Mononuclear cell (primary cell): ENCODE results near the gene PSMG4. TPM values are rescaled to one million over a fixed set of nuclear protein-coding genes. Genes with fewer than 3 reads are reported as not detected.

Source experiments
- H3K27me3 ChIP-seq: 2 replicates; pipeline ENCODE4 v1.6.0; 2011; ENCODE audit warnings: low read length, control low read depth; ENCODE audit not compliant: insufficient read depth
- H3K4me1 ChIP-seq: 2 replicates; pipeline ENCODE4 v1.5.1; 2011; ENCODE audit warnings: mild to moderate bottlenecking, low read length, control low read depth; ENCODE audit not compliant: insufficient read depth
- H3K4me3 ChIP-seq: 2 replicates; pipeline ENCODE4 v1.5.1; 2011; ENCODE audit warnings: mild to moderate bottlenecking, low read length, moderate library complexity
- H3K9me3 ChIP-seq: 2 replicates; pipeline ENCODE4 v1.5.1; 2011; ENCODE audit warnings: low read depth, mild to moderate bottlenecking, control low read depth, low read length
- total RNA-seq: library from RNA; depleted of rRNA; stranded (reverse); fragments of >200 nt; gene quantifications from one replicate; pipeline ENCODE4 v1.2.3, GENCODE V29; 2012

Gene PSMG4
- total RNA-seq, 1 donor, result 11.8 TPM

DNA sequence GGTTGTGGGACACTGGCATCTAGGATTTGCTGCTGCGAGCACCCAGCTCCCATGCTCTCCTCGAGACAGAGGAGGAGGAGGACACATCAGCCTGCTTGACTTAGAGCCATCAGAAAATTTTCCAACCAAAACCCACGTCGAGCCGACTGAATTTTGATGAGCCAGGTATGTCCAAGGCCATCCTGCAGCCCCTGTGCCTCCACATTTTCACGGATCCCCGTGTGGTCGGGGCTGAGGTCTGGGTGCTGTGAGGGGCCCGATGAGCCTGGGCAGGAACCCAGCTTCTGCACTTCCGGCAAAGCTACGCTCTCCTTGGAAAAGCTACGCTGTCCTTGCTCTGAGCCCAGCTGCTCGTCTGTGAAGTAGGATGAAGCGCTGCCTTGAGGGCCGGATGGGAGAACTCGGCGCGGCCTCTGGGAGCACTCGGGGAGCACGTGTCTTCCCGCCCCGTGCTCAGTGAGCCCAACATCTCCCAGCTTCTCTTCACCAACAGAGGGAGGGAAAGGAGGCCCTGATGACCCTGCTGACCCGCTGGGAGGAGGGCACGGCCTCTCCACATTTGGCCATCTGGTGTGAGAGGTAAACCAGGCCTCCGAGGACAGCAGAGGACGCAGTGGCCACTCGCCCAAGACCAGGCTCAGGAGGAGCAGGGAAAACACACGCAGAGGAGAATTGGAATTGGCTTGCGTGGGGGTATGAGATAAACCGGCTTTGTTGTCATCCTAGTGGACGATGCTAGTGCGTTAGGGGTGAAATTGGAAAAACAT is 33.9 kb downstream of the PSMG4 start:
- H3K27me3 ChIP-seq, result no peaks in the 10 kb centered on the region
- no peak overlapping the region for H3K4me3 ChIP-seq
- H3K4me1 ChIP-seq, result no peaks in the 10 kb centered on the region
- H3K9me3 ChIP-seq, result no peaks in the 10 kb centered on the region

DNA sequence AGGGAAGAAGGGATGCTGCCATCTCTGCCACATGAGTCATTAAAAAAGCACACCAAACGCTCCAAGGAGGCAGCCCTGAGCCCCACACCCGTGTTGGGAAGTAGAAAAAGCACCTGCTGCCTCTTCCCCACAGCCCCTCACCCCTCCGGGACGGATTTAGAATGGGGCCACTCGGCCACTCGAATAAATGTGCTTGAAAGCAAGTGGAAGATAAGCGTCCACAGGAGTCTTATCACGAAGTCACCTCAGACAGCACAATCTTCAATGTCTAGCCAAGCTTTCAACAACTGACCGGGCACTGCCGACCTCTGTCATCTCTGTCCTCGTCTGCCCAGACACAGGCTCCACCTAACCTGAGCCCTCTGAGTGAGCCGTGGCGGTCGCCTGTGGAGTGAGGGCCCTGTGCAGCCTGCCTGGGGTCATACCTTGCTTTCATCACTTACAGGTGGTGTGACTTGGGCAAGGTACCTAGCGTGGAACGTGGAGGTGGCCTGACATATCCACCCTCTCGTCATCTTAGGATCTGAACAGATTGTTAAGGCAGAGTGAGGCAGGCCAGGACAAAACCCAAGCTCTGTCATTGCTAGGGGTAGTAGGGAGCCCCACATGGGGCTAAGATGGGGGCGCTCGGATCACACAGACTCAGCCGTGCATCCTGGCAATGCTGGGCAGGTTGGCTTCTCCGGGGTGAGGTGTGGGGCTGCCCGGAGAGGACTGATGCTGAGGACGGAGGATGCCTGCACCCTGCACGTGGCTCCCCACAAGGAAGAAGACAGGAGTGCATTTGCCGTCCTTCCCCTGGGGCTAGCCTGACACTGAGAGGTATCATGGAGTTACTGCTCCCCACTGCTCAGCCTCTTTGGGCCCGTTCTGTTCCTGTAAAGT is 34.8 kb downstream of the PSMG4 start:
- Histone ChIP-seq H3K27me3 (no peaks in the 10 kb centered on the region), H3K9me3 (no peaks in the 10 kb centered on the region), H3K4me3 (no peak overlapping the region), H3K4me1 (no peaks in the 10 kb centered on the region)

DNA sequence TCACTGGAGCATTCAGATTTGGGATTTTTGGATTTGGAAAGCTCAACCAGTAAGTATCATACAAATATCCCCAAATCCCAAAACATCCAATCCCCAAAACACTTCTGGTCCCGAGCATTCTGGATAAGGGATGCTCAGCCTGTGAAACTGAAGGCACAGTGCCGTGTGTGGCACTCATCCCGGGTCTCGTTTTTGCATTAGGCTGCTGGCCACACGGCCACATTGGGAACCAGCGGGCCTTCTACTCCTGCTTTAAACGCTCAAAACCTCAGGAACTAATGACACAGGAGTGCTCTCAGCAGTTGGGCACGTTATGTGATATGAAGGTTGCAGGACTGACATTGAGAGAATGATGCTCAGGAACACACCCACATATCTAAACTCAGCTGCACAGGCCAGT is 35.6 kb downstream of the PSMG4 start:
- no peak overlapping the region for H3K4me3 ChIP-seq
- H3K27me3 ChIP-seq, result no peaks in the 10 kb centered on the region
- no peaks in the 10 kb centered on the region for H3K9me3 ChIP-seq
- no peaks in the 10 kb centered on the region for H3K4me1 ChIP-seq

DNA sequence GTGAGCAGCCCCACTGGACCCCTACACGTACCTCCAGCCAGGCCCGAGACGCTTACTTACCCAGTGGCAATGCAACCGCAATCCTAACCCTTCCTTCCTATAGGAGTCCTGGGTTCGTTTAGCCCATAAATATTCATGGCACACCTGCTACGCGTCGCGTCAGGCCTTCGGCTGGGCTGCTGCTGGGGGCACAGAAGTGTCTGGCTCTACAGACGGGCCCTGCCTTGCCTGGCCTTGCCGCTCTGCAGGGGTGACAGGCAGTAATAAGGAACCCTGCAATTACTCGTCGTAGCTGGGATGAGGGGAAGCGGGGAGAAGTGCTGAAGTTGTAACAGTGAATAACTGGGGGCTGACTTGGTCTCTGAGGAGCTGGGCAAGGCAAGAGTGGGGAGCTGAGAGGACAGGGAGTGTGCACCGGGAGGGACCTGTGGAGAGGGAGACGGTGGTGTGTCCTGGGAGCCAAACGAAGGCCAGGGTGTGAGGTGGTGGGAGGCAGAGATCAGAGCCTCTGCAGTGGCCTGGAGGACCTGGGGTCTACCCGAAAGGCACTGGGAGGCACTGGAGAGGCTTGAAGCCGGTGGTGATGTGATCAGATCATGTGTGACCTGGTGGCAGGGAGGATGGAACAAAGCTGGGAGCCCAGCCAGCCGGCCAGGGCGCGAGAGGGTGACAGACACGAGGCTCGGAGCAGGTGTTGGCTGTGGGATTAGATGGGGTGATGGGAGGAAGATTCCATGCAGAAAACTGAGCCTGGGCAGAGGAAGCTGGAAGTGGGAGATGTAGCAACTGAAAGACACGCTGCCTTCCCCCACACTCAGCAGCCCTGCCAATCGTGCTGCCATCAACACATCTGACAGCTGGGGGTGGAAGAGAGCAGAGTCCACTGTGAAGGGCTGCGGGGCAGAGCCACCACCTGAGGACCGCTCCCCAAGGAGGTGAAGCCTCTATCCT is 36.4 kb downstream of the PSMG4 start:
- no peaks in the 10 kb centered on the region for H3K4me1 ChIP-seq
- no peaks in the 10 kb centered on the region for H3K9me3 ChIP-seq
- H3K27me3 ChIP-seq, result no peaks in the 10 kb centered on the region
- H3K4me3 ChIP-seq, result no peak overlapping the region

DNA sequence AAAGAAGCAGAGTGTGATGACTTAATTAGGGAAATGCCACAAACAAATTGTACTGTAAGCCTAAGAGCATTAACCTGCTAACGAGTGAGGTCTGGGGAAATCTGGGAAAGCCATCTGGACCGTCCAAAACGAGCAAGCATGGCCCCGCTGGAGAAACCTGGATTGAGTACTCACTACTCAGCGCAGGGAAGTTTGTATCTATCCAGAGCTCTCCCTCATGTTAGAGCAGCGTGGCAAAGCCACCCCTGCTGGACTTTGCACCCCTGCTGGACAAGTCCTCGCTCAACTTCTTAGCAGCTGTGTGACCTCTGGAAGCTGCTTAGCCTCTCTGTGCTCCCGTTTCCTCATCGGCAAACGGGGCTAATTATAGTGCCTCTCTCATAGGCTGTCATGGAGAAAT is 37.3 kb downstream of the PSMG4 start:
- H3K27me3 ChIP-seq, result no peaks in the 10 kb centered on the region
- H3K9me3 ChIP-seq, result no peaks in the 10 kb centered on the region
- H3K4me1 ChIP-seq, result no peaks in the 10 kb centered on the region
- H3K4me3 ChIP-seq, result no peak overlapping the region

DNA sequence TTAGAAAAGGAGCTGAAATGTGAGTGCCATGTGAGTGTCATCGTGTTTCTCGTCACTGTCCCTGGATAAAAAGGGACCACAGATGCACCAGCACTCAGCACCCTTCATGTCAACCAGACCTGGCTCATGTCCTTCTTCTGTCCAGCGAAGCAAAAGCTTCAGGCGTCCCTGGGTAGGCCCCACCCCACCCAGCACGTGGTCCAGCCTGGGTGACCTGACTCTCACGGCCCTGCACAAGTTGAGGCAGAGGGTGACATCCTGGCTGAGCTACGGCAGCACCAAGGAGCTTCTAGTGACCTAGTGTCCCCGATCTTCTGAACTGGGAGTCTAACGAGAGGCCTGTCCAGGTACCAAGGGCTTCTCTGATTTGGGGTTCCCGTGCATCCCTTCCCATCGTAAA is 37.8 kb downstream of the PSMG4 start:
- Histone ChIP-seq H3K9me3 (no peaks in the 10 kb centered on the region), H3K27me3 (no peaks in the 10 kb centered on the region)

DNA sequence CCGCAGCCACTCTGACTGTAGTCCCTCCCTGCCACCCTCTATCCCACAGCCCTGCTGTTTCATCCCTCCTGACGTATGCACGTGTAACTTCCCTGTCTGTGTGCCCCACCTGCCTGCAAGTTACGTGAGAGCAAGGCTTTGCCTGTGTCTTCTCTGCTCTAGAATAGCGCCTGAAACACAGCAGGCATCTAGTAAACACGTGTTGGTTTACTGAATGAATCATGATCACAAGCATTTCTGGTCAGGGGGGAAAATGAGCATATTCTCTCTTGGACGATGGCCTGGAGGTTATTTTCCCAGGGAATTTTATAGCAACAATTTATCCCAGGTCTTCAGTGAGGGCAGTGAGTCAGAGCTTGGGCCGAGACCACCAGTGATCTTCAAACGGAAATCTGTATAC is 38.3 kb downstream of the PSMG4 start:
- Histone ChIP-seq H3K4me1 (no peaks in the 10 kb centered on the region), H3K27me3 (no peaks in the 10 kb centered on the region), H3K4me3 (no peak overlapping the region), H3K9me3 (no peaks in the 10 kb centered on the region)

More for the DNA sequence above, 37.8 kb downstream of the PSMG4 start:
- no peak overlapping the region for H3K4me3 ChIP-seq
- no peaks in the 10 kb centered on the region for H3K4me1 ChIP-seq

DNA sequence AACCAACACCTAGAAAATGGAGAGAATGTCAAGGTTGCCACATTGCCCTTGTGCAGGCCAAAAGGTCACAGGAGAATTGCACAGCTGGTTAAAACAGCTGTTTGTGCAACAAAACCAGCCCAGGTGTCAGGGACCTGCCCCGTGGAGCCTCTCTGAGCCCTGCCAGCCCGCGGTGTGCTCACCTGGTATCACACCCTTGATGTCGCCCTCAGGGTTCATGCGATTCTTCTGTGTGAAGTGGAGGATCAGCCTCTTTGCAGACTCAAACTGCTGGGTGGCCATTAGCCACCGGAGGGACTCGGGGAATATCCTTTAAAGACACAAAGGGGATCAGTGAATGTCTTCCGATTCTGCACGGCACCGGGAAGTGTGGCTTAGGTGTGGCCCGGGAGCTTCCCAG is 39.2 kb downstream of the PSMG4 start:
- Histone ChIP-seq H3K9me3 (no peaks in the 10 kb centered on the region), H3K4me1 (no peaks in the 10 kb centered on the region), H3K27me3 (no peaks in the 10 kb centered on the region), H3K4me3 (no peak overlapping the region)

DNA sequence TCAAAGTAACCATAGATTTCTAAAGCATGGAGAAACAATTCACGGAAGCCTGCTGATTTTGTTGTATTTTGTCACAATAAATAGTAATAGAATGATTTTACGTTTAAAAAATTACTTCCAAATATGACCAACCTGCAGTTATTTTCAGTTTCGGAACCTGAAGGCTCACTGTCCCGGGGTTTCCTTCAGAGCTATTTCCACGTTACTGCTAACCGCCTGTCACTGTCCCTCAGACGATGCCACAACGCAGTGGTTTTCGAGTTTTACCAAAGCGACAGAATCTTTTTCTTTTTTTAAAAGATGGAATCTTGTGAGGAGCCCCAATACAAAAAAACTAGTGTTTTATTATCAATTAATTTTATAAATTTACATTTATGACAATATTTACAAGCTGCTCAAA is 40.5 kb downstream of the PSMG4 start:
- Histone ChIP-seq H3K27me3 (no peaks in the 10 kb centered on the region), H3K9me3 (no peaks in the 10 kb centered on the region), H3K4me1 (no peaks in the 10 kb centered on the region), H3K4me3 (no peak overlapping the region)

DNA sequence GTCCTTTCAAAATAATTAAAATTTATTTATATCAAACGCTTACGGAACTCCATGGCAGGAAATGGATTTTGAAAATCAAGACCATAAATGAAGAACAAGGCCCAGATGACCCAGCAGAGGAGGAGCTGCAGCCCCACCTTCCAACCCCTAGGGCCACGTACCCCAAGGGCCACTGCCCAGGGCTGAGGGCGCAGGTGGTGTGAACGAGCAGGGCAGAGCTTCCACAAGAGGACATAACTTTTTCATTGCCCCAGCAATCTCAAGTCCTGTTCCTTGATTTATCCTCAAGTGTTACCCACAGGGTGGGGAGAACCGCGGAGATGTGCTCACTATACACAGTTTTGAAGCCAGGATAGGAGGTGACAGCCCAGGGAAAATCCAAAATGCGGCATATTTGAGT is 42.8 kb downstream of the PSMG4 start:
- Histone ChIP-seq H3K9me3 (no peaks in the 10 kb centered on the region), H3K4me3 (no peak overlapping the region), H3K27me3 (no peaks in the 10 kb centered on the region), H3K4me1 (no peaks in the 10 kb centered on the region)

DNA sequence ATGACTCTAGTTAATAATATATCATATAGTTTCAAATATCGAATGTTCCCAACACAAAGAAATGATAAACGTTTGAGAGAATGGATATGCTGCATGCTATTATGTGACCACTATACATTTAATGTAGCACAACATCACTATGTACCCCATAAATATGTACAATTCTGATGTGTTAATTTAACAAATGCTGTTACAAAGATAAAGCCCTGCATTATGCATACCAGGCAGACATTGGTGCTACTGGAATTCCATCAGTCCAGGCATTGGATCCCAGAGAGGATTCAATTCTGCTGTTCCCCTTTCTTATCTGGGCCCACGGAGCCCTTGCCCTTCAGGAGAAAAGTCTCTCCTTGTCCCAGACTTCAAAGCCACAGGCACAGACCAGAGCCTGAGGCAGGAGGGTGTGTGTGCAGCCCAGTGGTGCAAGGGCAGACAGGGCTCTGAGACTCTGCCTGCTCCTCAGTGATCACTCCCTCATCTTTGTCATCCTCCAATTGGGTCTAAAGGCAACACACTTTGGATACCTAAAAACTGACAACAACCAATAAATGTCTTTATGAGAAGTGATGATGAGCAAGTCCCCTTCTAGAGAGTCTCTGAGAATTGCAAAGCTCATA is 45.2 kb downstream of the PSMG4 start:
- no peak overlapping the region for H3K4me3 ChIP-seq
- H3K27me3 ChIP-seq, result no peaks in the 10 kb centered on the region
- H3K4me1 ChIP-seq, result no peaks in the 10 kb centered on the region
- H3K9me3 ChIP-seq, result no peaks in the 10 kb centered on the region

DNA sequence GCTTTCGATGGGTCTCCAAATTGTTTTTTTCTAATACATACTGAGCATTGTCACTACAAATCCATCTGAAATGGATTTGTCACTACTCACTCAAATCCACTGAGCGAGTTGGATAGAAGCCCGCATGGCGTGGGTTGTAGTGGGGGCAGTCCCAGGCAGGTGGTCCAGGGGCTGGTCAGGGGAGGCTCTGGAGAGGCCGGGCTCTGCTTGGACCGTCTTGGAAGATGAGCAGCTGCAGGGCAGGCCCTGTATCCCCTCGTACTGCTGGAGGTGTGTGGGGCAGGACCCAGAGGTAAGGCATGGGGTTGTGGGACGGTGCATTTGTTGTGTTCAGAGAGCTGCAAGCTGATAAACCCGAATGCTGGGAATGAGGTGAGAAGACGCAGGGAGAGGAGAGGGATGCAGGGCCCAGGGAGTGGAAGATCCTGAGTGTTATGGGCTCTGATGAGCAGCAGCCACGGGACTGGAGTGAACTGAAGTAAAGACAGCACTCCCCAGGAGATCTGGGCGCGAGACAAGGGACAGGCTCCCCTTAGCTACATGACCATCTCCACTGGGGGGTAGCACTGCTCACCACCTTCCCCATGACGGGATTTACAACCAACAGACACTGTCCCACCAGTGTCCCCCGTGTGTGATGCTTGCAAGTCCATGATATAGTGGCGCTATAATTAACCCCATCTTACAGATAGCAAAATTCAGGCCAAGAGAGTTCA is 45.9 kb downstream of the PSMG4 start:
- Histone ChIP-seq H3K4me3 (no peak overlapping the region), H3K27me3 (no peaks in the 10 kb centered on the region), H3K9me3 (no peaks in the 10 kb centered on the region), H3K4me1 (no peaks in the 10 kb centered on the region)

DNA sequence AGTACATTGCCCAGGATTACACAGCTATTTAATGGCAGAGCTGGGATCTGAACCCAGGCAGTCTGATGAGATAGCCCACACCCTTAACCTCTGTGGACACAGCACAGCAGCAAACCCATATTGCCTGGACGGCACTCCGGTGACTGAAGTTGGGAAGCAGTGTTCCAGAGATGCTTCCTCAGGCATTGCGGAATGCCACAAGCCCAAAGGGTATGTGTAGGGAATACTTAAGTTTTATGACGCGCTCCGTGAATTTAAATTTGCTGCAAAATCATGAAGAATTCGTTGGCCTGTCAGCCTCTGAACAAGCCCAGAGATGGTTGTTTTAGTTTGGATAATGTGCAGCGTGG is 46.4 kb downstream of the PSMG4 start:
- Histone ChIP-seq H3K4me3 (no peak overlapping the region), H3K4me1 (no peaks in the 10 kb centered on the region), H3K9me3 (no peaks in the 10 kb centered on the region)

DNA sequence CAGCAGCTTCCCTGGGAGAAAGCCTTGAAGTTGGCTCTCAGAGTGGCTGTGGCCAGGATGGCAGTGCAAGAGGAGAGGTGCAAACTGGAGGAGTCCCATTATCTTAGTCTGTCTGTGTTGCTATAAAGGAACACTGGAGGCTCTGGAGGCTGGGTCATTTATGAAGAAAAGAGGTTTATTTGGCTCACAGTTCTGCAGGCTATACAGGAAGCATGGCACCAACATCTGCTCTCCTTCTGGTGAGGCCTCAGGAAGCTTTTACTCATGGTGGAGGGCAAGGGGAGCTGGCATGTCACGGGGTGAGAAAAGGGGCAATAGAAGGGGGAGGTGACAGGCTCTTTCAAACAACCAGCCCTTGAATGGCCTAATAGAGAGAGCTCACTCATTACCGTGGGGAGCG is 47.1 kb downstream of the PSMG4 start:
- H3K4me3 ChIP-seq, result no peak overlapping the region
- H3K9me3 ChIP-seq, result no peaks in the 10 kb centered on the region
- no peaks in the 10 kb centered on the region for H3K27me3 ChIP-seq
- H3K4me1 ChIP-seq, result no peaks in the 10 kb centered on the region

More for the DNA sequence above, 46.4 kb downstream of the PSMG4 start:
- no peaks in the 10 kb centered on the region for H3K27me3 ChIP-seq
